ENCODE data around the gene TNIP2. TPM values are rescaled to one million over a fixed set of nuclear protein-coding genes. Genes with fewer than 3 reads are reported as not detected.

The TNIP2 gene
- total RNA-seq, 1 experiment from 2014 or later = 41.0 TPM

- CTCF ChIA-PET = no interaction called here
- Histone ChIP-seq H3K36me3 (ENCODE audit: control insufficient read depth in 1 of 2, insufficient read depth in 2 of 2, low read length in 2 of 2) (no peaks in the 10 kb centered on the region), H3K9me3 (ENCODE audit: control insufficient read depth in 1 of 2, insufficient read depth in 1 of 2, low read depth in 1 of 2, low read length in 2 of 2) (no peaks in the 10 kb centered on the region), H3K4me2 (ENCODE audit: low read length) (no peak overlapping the region), H3K9ac (ENCODE audit: low read length) (no peak overlapping the region), H3K9me2 (ENCODE audit: insufficient read depth) (no peaks in the 10 kb centered on the region), H4K20me1 (ENCODE audit: insufficient read depth) (no peaks in the 10 kb centered on the region), H3K27me3 (ENCODE audit: insufficient read depth, low read length) (no peaks in the 10 kb centered on the region), H3K4me1 (ENCODE audit: control insufficient read depth in 1 of 2, insufficient read depth in 2 of 2, low read length in 2 of 2) (peaks cover 15 to 30% of the 10 kb centered on the region in 2 experiments), H3K79me2 (ENCODE audit: insufficient read depth, low read length) (no peaks in the 10 kb centered on the region), H3K4me3 (replicated peaks in 1 of 2; ENCODE audit: low read depth in 1 of 2, low read length in 2 of 2) (no peak overlapping the region), H3K27ac (ENCODE audit: low read depth, low read length) (no peak overlapping the region), H2AFZ (ENCODE audit: low read depth, low read length, poor library complexity, severe bottlenecking) (no peak overlapping the region)
- RAD21 ChIA-PET (ENCODE audit: low non-redundant PET in 1 of 2, low total read pairs in 2 of 2, uncharacterized antibody in 2 of 2, unreplicated experiment in 2 of 2) = no interaction called here
- POLR2A ChIA-PET = no interaction called here
- no TSS peak for BruUV-seq (replicated peaks)
- no peak for ATAC-seq
- TF ChIP-seq TCF7L2 (IDR thresholded peaks at IDR 0.05; ENCODE audit: borderline replicate concordance, extremely low read depth, insufficient read depth, insufficient read length) = no peak
- intact Hi-C loops (cut with micrococcal nuclease) = no loop called here
- DNase-seq (ENCODE audit: low read depth, low spot score) = no peak
Observed at GRCh38 chr4:2789793-2790582, 33.9 kb upstream of the TNIP2 start.

GRCh38 chr4:2789351-2789750, 33.2 kb upstream of the TNIP2 start:
- RAD21 ChIA-PET (ENCODE audit: low non-redundant PET in 1 of 2, low total read pairs in 2 of 2, uncharacterized antibody in 2 of 2, unreplicated experiment in 2 of 2) = no interaction called here
- H3K27ac ChIP-seq (ENCODE audit: low read depth, low read length) = no peak overlapping the region
- no peak for ATAC-seq
- no peak overlapping the region for H3K9ac ChIP-seq (ENCODE audit: low read length)
- H2AFZ ChIP-seq (ENCODE audit: low read depth, low read length, poor library complexity, severe bottlenecking) = no peak overlapping the region
- no peaks in the 10 kb centered on the region for H3K79me2 ChIP-seq (ENCODE audit: insufficient read depth, low read length)
- no peak overlapping the region for H3K4me2 ChIP-seq (ENCODE audit: low read length)
- H3K27me3 ChIP-seq (ENCODE audit: insufficient read depth, low read length) = no peaks in the 10 kb centered on the region
- no peaks in the 10 kb centered on the region for H3K36me3 ChIP-seq (ENCODE audit: control insufficient read depth in 1 of 2, insufficient read depth in 2 of 2, low read length in 2 of 2)
- no peak for DNase-seq (ENCODE audit: low read depth, low spot score)
- intact Hi-C loops (cut with micrococcal nuclease) = no loop called here
- no TSS peak for BruUV-seq (replicated peaks)
- no peak overlapping the region for H3K4me3 ChIP-seq (replicated peaks in 1 of 2; ENCODE audit: low read depth in 1 of 2, low read length in 2 of 2)
- CTCF ChIA-PET = no interaction called here
- no peak for TF ChIP-seq ZNF274 (IDR thresholded peaks at IDR 0.05; ENCODE audit: low read depth, low read length)
- TF ChIP-seq SIN3A (IDR thresholded peaks at IDR 0.05; ENCODE audit: low read depth) = no peak
- no peak for TF ChIP-seq CEBPB (IDR thresholded peaks at IDR 0.05; ENCODE audit: low read depth)
- TF ChIP-seq SRF (IDR thresholded peaks at IDR 0.05; ENCODE audit: low read depth) = no peak
- TF ChIP-seq ELF1 (IDR thresholded peaks at IDR 0.05; ENCODE audit: borderline replicate concordance, low read depth) = no peak
- TF ChIP-seq YY1 (IDR thresholded peaks at IDR 0.05; ENCODE audit: extremely low read depth, insufficient replicate concordance, low read depth, low read length) = no peak
- no peak for TF ChIP-seq CTCF (IDR thresholded peaks at IDR 0.05 in 2 of 3, conservative IDR thresholded peaks at IDR 0.05 in 1 of 3; ENCODE audit: borderline replicate concordance in 1 of 3, insufficient read depth in 1 of 3, low read depth in 2 of 3, low read length in 2 of 3)
- TF ChIP-seq EZH2phosphoT487 (IDR thresholded peaks at IDR 0.05; ENCODE audit: borderline replicate concordance) = no peak
- no peak for TF ChIP-seq ZBTB33 (IDR thresholded peaks at IDR 0.05; ENCODE audit: extremely low read depth, insufficient replicate concordance, low read length)
- no peak for TF ChIP-seq TCF7L2 (IDR thresholded peaks at IDR 0.05; ENCODE audit: borderline replicate concordance, extremely low read depth, insufficient read depth, insufficient read length)
- no peak for TF ChIP-seq ATF3 (IDR thresholded peaks at IDR 0.05)
- no peak for TF ChIP-seq CBX3 (IDR thresholded peaks at IDR 0.05; ENCODE audit: low read depth)
- TF ChIP-seq EGR1 (IDR thresholded peaks at IDR 0.05; ENCODE audit: low read depth) = no peak
- TF ChIP-seq POLR2AphosphoS5 (IDR thresholded peaks at IDR 0.05; ENCODE audit: low read depth, low read length) = no peak
- TF ChIP-seq JUND (IDR thresholded peaks at IDR 0.05) = no peak
- TF ChIP-seq FOSL1 (IDR thresholded peaks at IDR 0.05; ENCODE audit: low read depth) = no peak
- peaks cover 9 to 24% of the 10 kb centered on the region in 2 experiments; a peak in 3 of 4 replicates for H3K4me1 ChIP-seq (ENCODE audit: control insufficient read depth in 1 of 2, insufficient read depth in 2 of 2, low read length in 2 of 2)
- no peaks in the 10 kb centered on the region for H4K20me1 ChIP-seq (ENCODE audit: insufficient read depth)
- H3K9me2 ChIP-seq (ENCODE audit: insufficient read depth) = no peaks in the 10 kb centered on the region
- POLR2A ChIA-PET = no interaction called here
- H3K9me3 ChIP-seq (ENCODE audit: control insufficient read depth in 1 of 2, insufficient read depth in 1 of 2, low read depth in 1 of 2, low read length in 2 of 2) = no peaks in the 10 kb centered on the region

All from HCT116 (cell line).